LoVo (cell line): Measurements from ENCODE around the gene CERKL.

Source experiments
- DNase-seq: peaks from one replicate; pipeline ENCODE4 v3.0.0-alpha.2; 2016; ENCODE audit warnings: low spot score

The CERKL gene

GRCh38 chr2:181678861-181679543 is 22.1 kb upstream of the CERKL start:
- no peak for DNase-seq

GRCh38 chr2:181677912-181678586 is 21.1 kb upstream of the CERKL start:
- DNase-seq: no peak

DNA sequence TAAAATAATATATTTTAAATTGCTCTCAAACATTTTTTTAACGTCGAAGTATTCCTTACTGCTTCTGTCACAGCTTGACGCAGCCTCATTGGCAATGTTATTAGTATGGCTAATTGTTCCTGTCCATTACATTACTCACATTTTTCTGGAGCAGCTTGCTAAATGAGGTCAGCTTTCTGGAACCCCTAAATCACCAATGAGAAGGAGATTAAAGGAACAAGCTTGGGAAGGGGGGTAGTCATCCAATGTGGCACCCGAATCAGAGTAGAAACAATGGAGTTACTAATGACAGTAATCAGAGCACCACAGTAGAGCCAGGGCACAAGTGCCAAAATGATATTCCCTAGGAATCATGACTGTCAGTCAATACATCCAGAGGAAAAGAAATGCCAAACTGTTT is 18.3 kb upstream of the CERKL start:
- no peak for DNase-seq

DNA sequence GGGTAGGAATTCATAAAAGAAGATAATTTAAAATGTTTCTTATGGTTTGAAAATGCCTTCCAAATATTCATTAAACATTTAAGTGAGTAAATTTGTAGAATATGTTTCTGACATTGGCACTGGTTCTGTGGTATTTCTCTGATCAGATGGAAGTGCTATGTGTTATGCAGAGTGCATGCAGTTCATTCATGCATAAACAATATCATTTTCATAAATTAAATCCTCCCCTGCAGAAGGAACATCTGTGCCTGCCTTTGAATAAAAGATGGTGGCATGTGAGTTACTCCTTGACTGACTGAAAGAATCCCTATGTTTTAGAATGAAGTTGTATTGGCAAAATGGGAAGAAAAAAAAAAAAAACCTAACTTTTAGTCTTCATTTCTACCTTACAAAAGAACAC is 17.6 kb upstream of the CERKL start:
- DNase-seq: no peak

DNA sequence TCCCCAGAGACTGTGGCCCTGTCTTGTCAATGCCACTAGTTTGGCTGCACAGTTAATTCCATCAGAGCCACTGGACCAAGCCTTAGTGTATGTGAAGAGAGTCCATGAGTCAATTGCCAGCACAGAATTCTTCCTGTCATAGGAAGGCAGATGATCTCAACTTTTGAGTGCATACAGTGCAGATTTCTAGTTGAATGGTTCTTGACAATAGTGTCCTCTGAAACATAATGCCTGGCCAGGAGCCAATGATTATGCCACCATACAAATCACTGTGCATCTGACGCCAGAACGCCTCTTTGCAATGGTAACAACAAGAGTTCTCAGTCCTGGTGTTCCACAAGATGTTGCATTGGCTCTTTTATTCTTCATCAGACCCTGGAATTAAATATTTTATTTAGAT is 16.3 kb upstream of the CERKL start:
- no peak for DNase-seq

DNA sequence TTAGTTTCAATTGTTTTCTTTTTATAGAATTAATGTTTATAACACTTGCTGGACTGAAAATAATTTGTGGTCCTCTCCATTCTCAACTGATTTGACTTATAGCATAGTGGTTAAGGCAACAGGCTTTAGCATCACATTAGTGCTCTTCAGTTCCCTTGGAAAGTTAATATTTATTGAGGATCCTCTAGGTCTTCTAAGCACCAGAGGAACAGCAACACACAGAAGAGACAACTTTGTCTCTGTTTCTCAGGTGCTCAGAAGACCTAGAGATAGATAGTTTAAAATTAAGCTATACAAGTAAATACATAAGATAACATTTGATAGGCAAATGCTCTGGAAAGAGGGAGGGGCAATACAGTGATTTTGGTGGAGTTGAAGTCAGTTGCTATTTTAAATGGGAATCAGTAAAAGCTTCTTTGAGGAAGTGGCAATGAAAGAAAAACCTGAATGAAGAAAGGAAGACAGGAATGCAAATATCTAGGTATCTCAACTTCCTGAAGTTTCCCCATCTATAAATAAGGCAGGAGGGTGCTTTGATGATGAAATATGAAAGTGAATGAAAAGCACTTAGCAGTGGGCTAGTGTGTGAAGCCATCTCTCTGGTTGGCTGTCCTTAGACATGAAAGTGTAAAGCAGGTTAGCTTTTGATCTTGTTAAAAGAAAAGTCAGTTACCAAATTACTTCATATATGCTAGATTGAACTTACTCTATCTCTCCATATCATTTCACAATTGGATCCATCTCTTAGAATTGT is 15.5 kb upstream of the CERKL start:
- no peak for DNase-seq

DNA sequence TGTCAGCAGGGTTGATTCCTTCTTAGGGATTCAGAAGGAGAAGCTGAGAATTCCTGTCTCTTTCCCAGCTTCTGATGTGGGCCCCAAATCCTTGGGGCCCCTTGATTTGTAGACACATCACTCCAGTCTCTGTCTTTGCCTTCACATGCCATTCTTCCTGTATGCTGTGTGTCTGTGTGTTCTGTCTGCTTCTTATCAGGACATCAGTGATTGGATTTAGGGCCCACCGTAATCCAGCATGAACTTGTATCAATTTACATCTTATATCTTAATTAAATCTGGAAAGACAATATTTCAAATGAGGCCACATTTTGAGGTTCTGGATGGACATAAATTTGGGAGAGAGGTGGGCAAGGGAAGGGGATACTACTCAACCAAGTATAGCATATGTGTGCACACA is 13.7 kb upstream of the CERKL start:
- DNase-seq: no peak

DNA sequence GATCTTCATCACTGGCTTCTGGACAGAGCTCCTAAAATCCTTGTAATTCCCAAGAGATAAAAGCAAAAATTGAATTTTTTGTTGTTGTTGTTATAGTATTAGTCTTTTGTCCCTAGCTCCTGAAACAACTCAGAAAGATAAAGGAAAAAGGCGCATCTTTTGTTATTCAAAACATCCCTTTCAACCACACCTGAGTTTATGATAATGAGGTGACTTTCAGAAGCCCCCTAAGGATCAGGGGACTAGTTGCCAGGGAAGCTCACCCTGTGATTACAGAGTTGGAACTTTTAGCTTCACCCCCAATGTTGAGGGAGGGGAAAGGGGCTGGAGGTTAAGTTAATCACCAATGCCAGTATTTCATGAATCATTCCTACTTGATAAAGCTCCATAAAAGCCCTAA is 10.3 kb upstream of the CERKL start:
- DNase-seq: no peak

- no peak for DNase-seq
Observed at GRCh38 chr2:181662287-181662686, 5.4 kb upstream of the CERKL start.

GRCh38 chr2:181660181-181660580 is 3.3 kb upstream of the CERKL start:
- peak; percentile 23 for DNase-seq

DNA sequence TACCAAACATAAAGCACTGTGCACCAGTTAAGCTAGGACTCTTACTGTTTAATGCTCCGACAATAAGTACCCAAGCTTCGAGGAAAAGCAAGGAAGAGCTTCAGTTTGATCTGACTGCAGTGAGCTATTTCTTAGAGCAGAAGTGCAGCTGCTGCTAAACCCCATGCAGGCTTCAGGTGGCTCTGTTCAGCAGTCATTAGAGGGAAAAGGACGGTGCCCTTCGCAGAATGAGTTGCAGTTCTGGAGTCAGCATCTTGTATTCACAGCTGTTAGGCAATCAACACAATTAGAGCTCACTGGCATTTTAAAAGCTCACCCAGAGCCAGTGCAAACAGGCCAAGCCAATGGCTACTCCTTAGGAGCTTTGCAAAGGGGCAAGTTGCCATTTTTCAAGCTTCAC is 1.5 kb upstream of the CERKL start:
- no peak for DNase-seq

GRCh38 chr2:181657379-181657778 is 474 bp upstream of the CERKL start:
- no peak for DNase-seq

GRCh38 chr2:181655519-181655918 is 1.4 kb downstream of the CERKL start:
- no peak for DNase-seq

GRCh38 chr2:181649436-181649979 is 7.4 kb downstream of the CERKL start:
- DNase-seq: no peak

GRCh38 chr2:181648478-181649155 is 8.3 kb downstream of the CERKL start:
- no peak for DNase-seq

- DNase-seq: no peak
Observed at GRCh38 chr2:181646415-181646987, 10.4 kb downstream of the CERKL start.

- DNase-seq: no peak
Observed at GRCh38 chr2:181643151-181643550, 13.8 kb downstream of the CERKL start.

DNA sequence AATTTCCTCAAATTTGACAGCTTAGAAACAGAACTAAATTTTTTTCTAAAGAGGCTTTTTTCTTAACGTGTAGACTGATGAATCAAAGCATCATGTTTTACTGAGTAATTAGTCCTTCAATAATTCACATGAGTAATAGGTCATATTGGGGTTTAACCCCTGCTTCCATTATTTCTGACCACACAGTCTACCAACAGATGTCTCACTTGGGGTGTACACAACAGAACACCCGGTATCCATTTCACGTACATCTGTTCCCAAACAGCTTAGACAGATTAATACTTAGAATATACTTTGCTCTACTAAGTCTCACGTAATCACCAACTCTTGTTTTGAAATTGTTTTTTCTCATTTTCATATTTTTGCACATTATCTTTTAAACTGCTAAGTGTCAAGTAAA is 14.8 kb downstream of the CERKL start:
- no peak for DNase-seq

GRCh38 chr2:181639686-181640085 is 17.2 kb downstream of the CERKL start:
- DNase-seq: no peak

- no peak for DNase-seq
Observed at GRCh38 chr2:181632733-181633401, 24.0 kb downstream of the CERKL start.
